ENCODE results near the gene AIRE. TPM values are rescaled to one million over a fixed set of nuclear protein-coding genes. Genes with fewer than 3 reads are reported as not detected.

The AIRE gene
- total RNA-seq, 4 donors from 2014 or later, result 0.21 TPM; not detected in 3

DNA sequence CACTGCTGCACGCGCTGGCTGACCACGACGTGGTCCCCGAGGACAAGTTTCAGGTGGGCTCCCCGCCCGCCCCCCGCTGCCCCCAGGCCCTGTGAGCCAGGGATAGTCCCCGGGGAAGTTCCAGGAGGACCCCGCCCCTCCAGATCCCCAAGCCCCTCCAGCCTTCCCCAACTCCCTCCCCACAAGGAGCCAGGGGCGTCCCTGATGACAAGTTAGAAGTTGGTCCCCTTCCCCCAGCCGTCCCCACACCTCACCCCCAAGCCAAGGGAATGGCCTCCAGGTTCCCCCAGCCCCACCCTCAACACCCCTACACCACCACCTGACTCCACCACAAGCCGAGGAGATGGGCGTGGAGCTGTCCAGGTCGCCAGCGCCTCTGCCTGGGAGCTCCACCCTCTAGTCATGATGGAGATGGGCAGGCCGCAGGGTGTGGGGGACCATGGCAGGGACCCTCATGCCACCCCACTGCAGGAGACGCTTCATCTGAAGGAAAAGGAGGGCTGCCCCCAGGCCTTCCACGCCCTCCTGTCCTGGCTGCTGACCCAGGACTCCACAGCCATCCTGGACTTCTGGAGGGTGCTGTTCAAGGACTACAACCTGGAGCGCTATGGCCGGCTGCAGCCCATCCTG lies 525 bp downstream of the AIRE start:
- no peak overlapping the region for H3K4me3 ChIP-seq
- DNase-seq, result no peak
- TF ChIP-seq POLR2A (IDR thresholded peaks at IDR 0.05), result no peak
- TF ChIP-seq, protein P1, sequence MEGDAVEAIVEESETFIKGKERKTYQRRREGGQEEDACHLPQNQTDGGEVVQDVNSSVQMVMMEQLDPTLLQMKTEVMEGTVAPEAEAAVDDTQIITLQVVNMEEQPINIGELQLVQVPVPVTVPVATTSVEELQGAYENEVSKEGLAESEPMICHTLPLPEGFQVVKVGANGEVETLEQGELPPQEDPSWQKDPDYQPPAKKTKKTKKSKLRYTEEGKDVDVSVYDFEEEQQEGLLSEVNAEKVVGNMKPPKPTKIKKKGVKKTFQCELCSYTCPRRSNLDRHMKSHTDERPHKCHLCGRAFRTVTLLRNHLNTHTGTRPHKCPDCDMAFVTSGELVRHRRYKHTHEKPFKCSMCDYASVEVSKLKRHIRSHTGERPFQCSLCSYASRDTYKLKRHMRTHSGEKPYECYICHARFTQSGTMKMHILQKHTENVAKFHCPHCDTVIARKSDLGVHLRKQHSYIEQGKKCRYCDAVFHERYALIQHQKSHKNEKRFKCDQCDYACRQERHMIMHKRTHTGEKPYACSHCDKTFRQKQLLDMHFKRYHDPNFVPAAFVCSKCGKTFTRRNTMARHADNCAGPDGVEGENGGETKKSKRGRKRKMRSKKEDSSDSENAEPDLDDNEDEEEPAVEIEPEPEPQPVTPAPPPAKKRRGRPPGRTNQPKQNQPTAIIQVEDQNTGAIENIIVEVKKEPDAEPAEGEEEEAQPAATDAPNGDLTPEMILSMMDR (IDR thresholded peaks at IDR 0.05), result no peak
- H3K27ac ChIP-seq, result no peak overlapping the region
- intact Hi-C loops (cut with DNase I; ENCODE audit: low total_unique reads), result no loop called here
- no peaks in the 10 kb centered on the region for H3K27me3 ChIP-seq
- H3K36me3 ChIP-seq, result no peaks in the 10 kb centered on the region
- no peaks in the 10 kb centered on the region for H3K4me1 ChIP-seq
- no peaks in the 10 kb centered on the region for H3K9me3 ChIP-seq

DNA sequence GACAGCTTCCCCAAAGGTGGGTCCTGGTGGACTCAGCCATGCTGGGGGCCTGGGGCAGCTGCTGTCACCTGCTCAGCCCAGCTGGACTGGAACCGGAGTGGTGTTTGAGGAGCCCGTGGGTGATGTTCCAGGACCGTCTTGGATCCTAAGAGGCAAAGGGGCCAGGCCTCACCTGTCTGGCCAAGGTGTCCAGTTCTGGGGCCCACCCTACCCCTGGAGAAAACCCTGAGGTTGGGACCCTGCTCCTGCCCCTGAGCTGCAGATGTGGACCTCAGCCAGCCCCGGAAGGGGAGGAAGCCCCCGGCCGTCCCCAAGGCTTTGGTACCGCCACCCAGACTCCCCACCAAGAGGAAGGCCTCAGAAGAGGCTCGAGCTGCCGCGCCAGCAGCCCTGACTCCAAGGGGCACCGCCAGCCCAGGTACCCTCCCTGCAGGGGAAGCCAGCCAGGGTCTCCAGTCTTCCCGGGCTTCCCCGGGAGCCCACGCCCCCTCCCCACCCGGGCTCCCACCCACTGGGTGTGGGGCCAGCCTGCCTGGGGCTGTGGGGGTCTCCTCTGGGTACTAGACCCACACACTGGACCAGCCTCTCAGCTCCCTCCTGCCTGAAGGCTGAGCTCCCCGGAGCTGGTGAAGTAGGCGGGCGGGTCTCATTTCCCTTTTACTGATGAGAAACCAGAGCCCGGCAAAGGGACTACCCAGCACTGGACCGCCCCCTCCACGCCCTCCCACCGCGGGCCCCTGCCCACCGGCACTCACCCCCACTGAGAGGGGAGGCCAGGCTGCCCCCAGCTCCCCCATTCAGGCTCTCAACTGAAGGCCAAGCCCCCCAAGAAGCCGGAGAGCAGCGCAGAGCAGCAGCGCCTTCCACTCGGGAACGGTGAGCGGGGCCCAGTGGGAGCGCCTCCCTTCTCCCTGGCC lies 1.3 kb downstream of the AIRE start:
- Histone ChIP-seq H3K4me3 (no peak overlapping the region), H3K36me3 (no peaks in the 10 kb centered on the region), H3K9me3 (no peaks in the 10 kb centered on the region), H3K27ac (no peak overlapping the region), H3K27me3 (no peaks in the 10 kb centered on the region), H3K4me1 (no peaks in the 10 kb centered on the region)
- TF ChIP-seq, protein P1 (IDR thresholded peaks at IDR 0.05), result no peak
- TF ChIP-seq POLR2A (IDR thresholded peaks at IDR 0.05), result no peak
- no peak for DNase-seq
- intact Hi-C loops (cut with DNase I; ENCODE audit: low total_unique reads), result no loop called here

DNA sequence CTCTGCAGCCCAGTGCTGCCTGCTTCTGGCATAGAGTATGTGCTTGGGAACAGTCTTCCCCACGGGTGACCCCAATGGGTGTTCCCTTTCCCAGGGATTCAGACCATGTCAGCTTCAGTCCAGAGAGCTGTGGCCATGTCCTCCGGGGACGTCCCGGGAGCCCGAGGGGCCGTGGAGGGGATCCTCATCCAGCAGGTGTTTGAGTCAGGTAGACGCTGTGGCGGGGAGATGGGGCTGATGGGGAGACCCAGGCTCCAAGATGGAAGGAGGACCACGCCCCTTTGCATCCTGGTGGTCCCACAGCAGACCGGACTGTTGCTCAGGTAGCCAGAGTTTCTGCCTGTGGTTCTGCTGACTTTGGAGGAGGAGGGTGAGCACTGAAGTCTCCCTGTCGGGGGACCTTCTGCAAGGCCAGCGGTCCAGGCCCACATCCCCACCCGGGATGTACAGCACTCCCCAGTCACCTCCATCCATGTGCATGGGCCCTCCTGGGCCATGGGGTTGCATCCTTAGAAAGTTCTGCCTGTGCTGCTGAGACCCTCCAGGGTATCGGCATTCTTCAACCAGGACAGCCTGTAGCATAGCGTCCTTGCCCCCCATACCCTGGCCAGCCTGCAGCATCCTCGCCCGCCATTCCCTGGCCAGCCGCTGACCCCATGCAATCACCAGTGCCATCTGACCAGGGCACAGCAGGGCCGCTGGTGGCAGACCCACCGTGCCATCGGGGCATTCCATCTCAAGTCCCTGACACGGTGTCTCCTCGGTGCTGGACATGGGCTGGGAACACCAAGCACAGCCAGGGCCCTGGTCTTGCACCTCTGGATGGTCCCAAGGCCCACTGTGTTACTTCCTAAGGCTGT lies 2.8 kb downstream of the AIRE start:
- no peaks in the 10 kb centered on the region for H3K9me3 ChIP-seq
- no peak overlapping the region for H3K4me3 ChIP-seq
- H3K27me3 ChIP-seq, result no peaks in the 10 kb centered on the region
- H3K36me3 ChIP-seq, result no peaks in the 10 kb centered on the region
- no peak overlapping the region for H3K27ac ChIP-seq
- no peaks in the 10 kb centered on the region for H3K4me1 ChIP-seq
- no peak for TF ChIP-seq POLR2A (IDR thresholded peaks at IDR 0.05)
- TF ChIP-seq, protein P1 (IDR thresholded peaks at IDR 0.05), result no peak
- DNase-seq, result no peak
- intact Hi-C loops (cut with DNase I; ENCODE audit: low total_unique reads), result no loop called here

DNA sequence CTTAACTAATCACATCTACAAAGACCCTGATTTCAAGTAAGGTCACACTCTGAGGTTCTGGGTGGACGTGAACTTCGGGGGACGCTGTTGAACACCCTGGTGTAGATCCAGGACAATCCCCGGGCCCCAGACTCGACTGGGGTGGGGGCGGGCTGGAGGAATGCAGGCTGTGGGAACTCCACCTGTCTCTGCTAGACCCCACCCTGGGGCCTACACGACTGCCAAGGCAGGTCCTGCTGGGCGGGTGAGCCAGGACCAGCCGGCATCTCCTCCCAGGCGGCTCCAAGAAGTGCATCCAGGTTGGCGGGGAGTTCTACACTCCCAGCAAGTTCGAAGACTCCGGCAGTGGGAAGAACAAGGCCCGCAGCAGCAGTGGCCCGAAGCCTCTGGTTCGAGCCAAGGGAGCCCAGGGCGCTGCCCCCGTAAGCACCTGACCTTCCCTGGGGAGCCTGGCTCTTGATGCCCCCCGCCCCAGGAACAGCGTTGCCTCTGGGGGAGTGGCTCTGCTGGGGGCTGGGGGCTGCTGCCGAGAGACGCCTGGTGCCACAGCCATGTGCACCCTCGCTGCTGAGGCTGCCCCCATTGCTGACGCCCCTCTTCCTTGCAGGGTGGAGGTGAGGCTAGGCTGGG lies 3.8 kb downstream of the AIRE start:
- no peaks in the 10 kb centered on the region for H3K27me3 ChIP-seq
- intact Hi-C loops (cut with DNase I; ENCODE audit: low total_unique reads), result no loop called here

More for the DNA sequence above, 3.8 kb downstream of the AIRE start:
- no peak for TF ChIP-seq POLR2A (IDR thresholded peaks at IDR 0.05)
- TF ChIP-seq, protein P1 (IDR thresholded peaks at IDR 0.05), result no peak
- no peaks in the 10 kb centered on the region for H3K9me3 ChIP-seq
- H3K4me3 ChIP-seq, result no peak overlapping the region
- no peaks in the 10 kb centered on the region for H3K36me3 ChIP-seq
- H3K4me1 ChIP-seq, result peaks cover 0 to under 1% of the 10 kb centered on the region in 2 donors
- no peak for DNase-seq
- no peak overlapping the region for H3K27ac ChIP-seq

Measured in uterus (tissue), 4 donors.